Astrocyte of the spinal cord (primary cell): ENCODE data around the gene HIVEP1.

Source experiments
- DNase-seq: peaks from one replicate; pipeline ENCODE4 v3.0.0; 2011; ENCODE audit warnings: low read depth, low spot score
- H3K4me3 ChIP-seq: 2 replicates; pipeline ENCODE4 v1.5.1; 2011; ENCODE audit warnings: low read depth, mild to moderate bottlenecking, low read length, moderate library complexity
- in situ Hi-C: cut with HindIII; loops from 2 replicates; pipeline ENCODE4 v1.10.0; 2017; ENCODE audit warnings: low sequenced_read_pairs
- TF ChIP-seq, protein P1 (sequence below): IDR thresholded peaks from 2 replicates; pipeline ENCODE4 v1.5.1; 2012; ENCODE audit warnings: low read depth, mild to moderate bottlenecking, low read length, inconsistent platforms

The HIVEP1 gene

GRCh38 chr6:12136905-12137304, 124.8 kb downstream of the HIVEP1 start:
- peak; percentile 68 for DNase-seq
- in situ Hi-C loops = no loop called here
- no peak overlapping the region for H3K4me3 ChIP-seq
- TF ChIP-seq, protein P1, sequence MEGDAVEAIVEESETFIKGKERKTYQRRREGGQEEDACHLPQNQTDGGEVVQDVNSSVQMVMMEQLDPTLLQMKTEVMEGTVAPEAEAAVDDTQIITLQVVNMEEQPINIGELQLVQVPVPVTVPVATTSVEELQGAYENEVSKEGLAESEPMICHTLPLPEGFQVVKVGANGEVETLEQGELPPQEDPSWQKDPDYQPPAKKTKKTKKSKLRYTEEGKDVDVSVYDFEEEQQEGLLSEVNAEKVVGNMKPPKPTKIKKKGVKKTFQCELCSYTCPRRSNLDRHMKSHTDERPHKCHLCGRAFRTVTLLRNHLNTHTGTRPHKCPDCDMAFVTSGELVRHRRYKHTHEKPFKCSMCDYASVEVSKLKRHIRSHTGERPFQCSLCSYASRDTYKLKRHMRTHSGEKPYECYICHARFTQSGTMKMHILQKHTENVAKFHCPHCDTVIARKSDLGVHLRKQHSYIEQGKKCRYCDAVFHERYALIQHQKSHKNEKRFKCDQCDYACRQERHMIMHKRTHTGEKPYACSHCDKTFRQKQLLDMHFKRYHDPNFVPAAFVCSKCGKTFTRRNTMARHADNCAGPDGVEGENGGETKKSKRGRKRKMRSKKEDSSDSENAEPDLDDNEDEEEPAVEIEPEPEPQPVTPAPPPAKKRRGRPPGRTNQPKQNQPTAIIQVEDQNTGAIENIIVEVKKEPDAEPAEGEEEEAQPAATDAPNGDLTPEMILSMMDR = no peak

GRCh38 chr6:12137480-12137879, 125.4 kb downstream of the HIVEP1 start:
- no peak overlapping the region for H3K4me3 ChIP-seq
- in situ Hi-C loops = no loop called here
- TF ChIP-seq, protein P1 = no peak
- DNase-seq = peak; percentile 81

- no peak for DNase-seq
- no peak overlapping the region for H3K4me3 ChIP-seq
- in situ Hi-C loops = no loop called here
- TF ChIP-seq, protein P1 = no peak
Measured at GRCh38 chr6:12138381-12138780, 126.3 kb downstream of the HIVEP1 start.

DNA sequence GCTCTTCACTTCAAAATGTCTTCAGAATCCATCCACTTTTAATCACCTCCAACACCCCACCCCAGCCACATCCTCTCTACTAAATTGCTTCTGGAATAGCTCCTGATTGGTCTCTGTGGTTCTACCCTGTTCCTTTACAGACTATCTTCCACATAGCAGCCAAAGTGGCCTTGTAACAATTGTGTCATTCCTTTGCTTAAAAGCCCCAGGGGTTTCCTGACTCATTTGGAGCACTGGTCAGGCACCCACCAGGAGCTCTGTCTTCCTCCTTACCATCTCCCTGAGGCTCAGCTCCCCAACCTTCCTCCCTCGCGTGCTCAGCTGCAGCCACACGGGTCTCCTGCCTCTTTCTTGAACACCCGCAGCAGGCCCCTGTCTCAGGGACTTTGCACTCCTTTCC, 126.8 kb downstream of the HIVEP1 start:
- in situ Hi-C loops = no loop called here
- no peak for DNase-seq
- H3K4me3 ChIP-seq = no peak overlapping the region
- TF ChIP-seq, protein P1 = no peak

DNA sequence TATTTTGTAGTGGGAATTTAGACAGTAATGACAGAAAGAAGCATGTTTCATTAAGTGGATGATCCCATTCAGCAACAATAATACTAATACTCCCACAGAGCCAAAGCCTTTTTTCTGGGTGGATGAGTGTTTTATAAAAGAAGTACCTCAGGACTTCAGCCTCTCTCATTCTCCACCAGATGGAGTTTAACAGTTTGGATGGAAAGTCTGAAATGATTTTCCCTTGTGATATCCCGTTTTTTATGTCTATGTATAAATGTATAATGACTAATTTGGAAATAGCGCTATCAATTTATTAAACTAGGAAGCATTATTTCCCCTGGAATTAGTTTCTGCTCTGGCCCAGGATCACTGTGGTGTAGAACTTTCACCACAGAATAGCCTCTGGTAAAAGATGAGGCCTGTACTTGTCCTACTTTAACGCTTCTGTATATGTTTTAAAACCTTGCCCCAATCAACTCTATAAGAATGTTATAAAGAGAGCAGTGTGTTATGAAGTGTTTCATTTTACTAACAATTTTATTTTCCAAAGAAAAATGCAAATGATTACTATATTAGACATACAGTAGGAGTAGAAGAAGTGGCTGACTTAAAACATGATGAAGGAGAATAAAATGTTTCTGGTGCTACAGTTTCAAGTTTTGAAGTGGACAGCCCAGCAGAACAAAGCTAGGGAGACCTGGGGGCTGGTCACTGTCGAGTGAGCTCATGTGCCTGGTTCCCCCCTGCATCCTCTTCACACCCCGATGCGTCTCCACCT, 135.6 kb downstream of the HIVEP1 start:
- in situ Hi-C loops = no loop called here
- DNase-seq = peak; percentile 23
- TF ChIP-seq, protein P1 = peak; percentile 39
- no peak overlapping the region for H3K4me3 ChIP-seq

- peak; percentile 74 for DNase-seq
- no peak overlapping the region for H3K4me3 ChIP-seq
- in situ Hi-C loops = no loop called here
- TF ChIP-seq, protein P1 = no peak
Measured at GRCh38 chr6:12148317-12148801, 136.2 kb downstream of the HIVEP1 start.
